ENCODE measurements around the gene PTP4A1. TPM values are rescaled to one million over a fixed set of nuclear protein-coding genes. Genes with fewer than 3 reads are reported as not detected.

PTP4A1 gene
- 27.9 and 35.6 TPM in 2 replicates for total RNA-seq

GRCh38 chr6:63572044-63572746 lies at the start of gene PTP4A1, which contains the start of gene LOC128125822:
PTP4A1 (plus strand) TSS chr6:63572480; CDS start chr6:63576881, 4,401 bp downstream.
LOC128125822 (plus strand) TSS chr6:63572480.

Small RNA genes within 50 kb of the gene (small RNA-seq; reads per million reads assigned to genes)
- not detected for gene AL513043.1

Other genes starting within 250 kb of the PTP4A1 start
- gene PHF3, start 63.3 kb downstream of the PTP4A1 start, total RNA-seq = 47.8 and 66.3 TPM in 2 replicates

Data from subcutaneous preadipocyte (primary cell).